SU-DHL-6 (cell line): ENCODE results near the gene KDM5B.

ENCODE experiments used
- H2AFZ ChIP-seq: fragments of 200-600 bp; sonication (generic); 2 replicates; pipeline ENCODE4 v1.6.1; 2014; ENCODE audit warnings: low read depth, mild to moderate bottlenecking, moderate library complexity, mixed read lengths, antibody characterized with exemption, low read length; ENCODE audit not compliant: severe bottlenecking
- H3F3A ChIP-seq: fragments of 200-600 bp; shearing (Covaris generic); 2 replicates; pipeline ENCODE4 v1.6.0; 2016; ENCODE audit warnings: antibody characterized with exemption, mild to moderate bottlenecking; ENCODE audit not compliant: insufficient read depth
- H3K27ac ChIP-seq: fragments of 200-600 bp; sonication (generic); 2 replicates; pipeline ENCODE4 v1.5.1; 2016; ENCODE audit warnings: low read depth, mild to moderate bottlenecking, low read length, moderate library complexity, mixed read lengths
- H3K27me3 ChIP-seq: fragments of 200-600 bp; sonication (generic), shearing (Covaris generic); 2 replicates; pipeline ENCODE4 v1.6.0; 2014; ENCODE audit warnings: mild to moderate bottlenecking, low read length
- H3K36me3 ChIP-seq: fragments of 200-600 bp; sonication (generic); 2 replicates; pipeline ENCODE4 v1.6.1; 2014; ENCODE audit warnings: mild to moderate bottlenecking, low read length, mixed read lengths
- H3K4me2 ChIP-seq: fragments of 300-600, 200-600 bp; shearing (Covaris generic), sonication (generic); 2 replicates; pipeline ENCODE4 v1.6.0; 2014; ENCODE audit warnings: low read length, low read depth, mild to moderate bottlenecking; ENCODE audit not compliant: poor library complexity, severe bottlenecking
- H3K4me3 ChIP-seq: fragments of 200-600 bp; sonication (generic); 2 replicates; pipeline ENCODE4 v1.5.1; 2014; ENCODE audit warnings: antibody characterized with exemption, low read length, mild to moderate bottlenecking, mixed read lengths; ENCODE audit not compliant: insufficient read depth, poor library complexity, severe bottlenecking
- H3K79me2 ChIP-seq: fragments of 200-600 bp; sonication (generic); 2 replicates; pipeline ENCODE4 v1.6.1; 2014; ENCODE audit warnings: mild to moderate bottlenecking, low read length, moderate library complexity; ENCODE audit not compliant: insufficient read depth
- H3K9ac ChIP-seq: fragments of 200-600 bp; sonication (generic); 2 replicates; pipeline ENCODE4 v1.7.0; 2014; ENCODE audit warnings: mild to moderate bottlenecking, low read length
- H3K9me2 ChIP-seq: fragments of 200-600 bp; sonication (generic); replicated peaks from 2 replicates; pipeline ENCODE4 v1.6.1; 2014; ENCODE audit warnings: low read length; ENCODE audit not compliant: insufficient read depth
- H3K9me3 ChIP-seq: fragments of 200-600 bp; sonication (generic); 2 replicates; pipeline ENCODE4 v1.6.1; 2014; ENCODE audit warnings: low read length, mixed read lengths; ENCODE audit not compliant: insufficient read depth
- H4K20me1 ChIP-seq: fragments of 200-600 bp; sonication (generic); 2 replicates; pipeline ENCODE4 v1.6.1; 2014; ENCODE audit warnings: low read depth, mild to moderate bottlenecking, antibody characterized with exemption, low read length, moderate library complexity, mixed read lengths
- EZH2phosphoT487 ChIP-seq: fragments of 200-600 bp; sonication (generic), shearing (Covaris generic); conservative IDR thresholded peaks from 2 replicates; pipeline ENCODE4 v1.6.1; 2018; ENCODE audit warnings: mild to moderate bottlenecking, antibody characterized with exemption, low read length, moderate library complexity, mixed read lengths
- TF ChIP-seq, protein P1 (sequence below): fragments of 200-600 bp; sonication (generic); IDR thresholded peaks from one replicate; pipeline ENCODE4 v1.5.1; 2017; ENCODE audit warnings: antibody characterized with exemption, mild to moderate bottlenecking, low read length, moderate library complexity; ENCODE audit not compliant: insufficient read depth, poor library complexity, severe bottlenecking

KDM5B gene

DNA sequence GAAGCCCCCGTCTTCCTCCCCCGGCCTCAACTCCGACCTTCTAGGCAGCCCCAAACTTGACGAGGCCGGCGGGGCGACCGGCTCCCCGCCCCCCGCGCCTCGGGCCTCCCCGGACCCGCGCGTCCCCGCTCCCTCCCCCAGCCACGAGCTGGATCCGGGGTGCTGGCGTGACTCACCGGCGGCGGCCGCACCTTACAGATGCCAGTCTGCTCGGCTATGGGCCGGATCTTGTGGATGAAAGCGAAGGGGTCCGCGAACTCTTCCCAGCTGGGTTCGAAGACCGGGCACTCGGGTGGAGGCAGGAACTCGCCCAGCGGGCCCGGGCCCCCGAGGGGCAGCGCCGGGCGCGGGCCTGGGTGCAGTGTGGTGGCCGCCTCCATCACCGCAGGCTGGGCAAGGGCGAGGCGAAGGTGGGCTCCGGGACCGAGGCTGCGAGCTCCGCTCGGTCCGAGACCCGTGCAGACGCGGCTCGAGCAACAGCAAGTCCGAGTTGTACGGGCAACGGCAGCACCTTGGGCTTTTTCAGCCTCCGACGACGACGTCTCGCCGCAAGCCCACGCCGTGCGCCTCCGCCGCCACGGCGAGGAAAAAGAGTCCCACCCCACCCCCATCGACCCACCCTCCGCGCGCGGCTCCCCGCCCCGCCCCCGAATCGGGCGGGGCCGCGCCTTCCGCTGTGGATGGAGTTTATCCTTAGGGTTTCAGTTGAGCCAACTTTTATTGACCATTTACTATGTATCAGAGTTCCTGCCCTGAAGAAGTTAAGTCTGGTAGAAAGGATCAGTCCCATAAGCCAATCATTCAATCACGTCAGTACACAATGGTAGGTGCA, at the start of gene KDM5B:
Gene KDM5B, minus strand, starts transcription at position 496 of the 832 bp plus-strand sequence. Its CDS starts 116 bp downstream, at position 380.
- peak within 1 kb of the TSS; percentile 37 for H3K4me3 ChIP-seq
- no peaks in the 10 kb centered on the region for H4K20me1 ChIP-seq
- no peaks in the 10 kb centered on the region for H3K9me3 ChIP-seq
- H3K27me3 ChIP-seq = no peaks in the 10 kb centered on the region; the same call in 1 of the 2 replicates
- no peaks in the 10 kb centered on the region for H3K36me3 ChIP-seq
- no peaks in the 10 kb centered on the region for H3K9me2 ChIP-seq
- H2AFZ ChIP-seq = no peak within 1 kb of the TSS
- H3K4me2 ChIP-seq = peak within 1 kb of the TSS; percentile 39
- H3K9ac ChIP-seq = no peak within 1 kb of the TSS
- no peak within 1 kb of the TSS for H3K27ac ChIP-seq
- no peaks in the 10 kb centered on the region for H3F3A ChIP-seq
- H3K79me2 ChIP-seq = no peaks in the 10 kb centered on the region
- no peak for TF ChIP-seq EZH2phosphoT487
- TF ChIP-seq, protein P1, sequence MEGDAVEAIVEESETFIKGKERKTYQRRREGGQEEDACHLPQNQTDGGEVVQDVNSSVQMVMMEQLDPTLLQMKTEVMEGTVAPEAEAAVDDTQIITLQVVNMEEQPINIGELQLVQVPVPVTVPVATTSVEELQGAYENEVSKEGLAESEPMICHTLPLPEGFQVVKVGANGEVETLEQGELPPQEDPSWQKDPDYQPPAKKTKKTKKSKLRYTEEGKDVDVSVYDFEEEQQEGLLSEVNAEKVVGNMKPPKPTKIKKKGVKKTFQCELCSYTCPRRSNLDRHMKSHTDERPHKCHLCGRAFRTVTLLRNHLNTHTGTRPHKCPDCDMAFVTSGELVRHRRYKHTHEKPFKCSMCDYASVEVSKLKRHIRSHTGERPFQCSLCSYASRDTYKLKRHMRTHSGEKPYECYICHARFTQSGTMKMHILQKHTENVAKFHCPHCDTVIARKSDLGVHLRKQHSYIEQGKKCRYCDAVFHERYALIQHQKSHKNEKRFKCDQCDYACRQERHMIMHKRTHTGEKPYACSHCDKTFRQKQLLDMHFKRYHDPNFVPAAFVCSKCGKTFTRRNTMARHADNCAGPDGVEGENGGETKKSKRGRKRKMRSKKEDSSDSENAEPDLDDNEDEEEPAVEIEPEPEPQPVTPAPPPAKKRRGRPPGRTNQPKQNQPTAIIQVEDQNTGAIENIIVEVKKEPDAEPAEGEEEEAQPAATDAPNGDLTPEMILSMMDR = no peak

- Histone ChIP-seq H3K27ac (no peak overlapping the region), H3K27me3 (no peaks in the 10 kb centered on the region), H3K9me3 (no peaks in the 10 kb centered on the region), H3K79me2 (no peaks in the 10 kb centered on the region), H3K4me2 (no peak overlapping the region), H3K9ac (no peak overlapping the region), H3F3A (no peaks in the 10 kb centered on the region), H4K20me1 (no peaks in the 10 kb centered on the region), H2AFZ (no peak overlapping the region), H3K9me2 (no peaks in the 10 kb centered on the region), H3K36me3 (no peaks in the 10 kb centered on the region), H3K4me3 (no peak overlapping the region)
- TF ChIP-seq, protein P1 = no peak
- TF ChIP-seq EZH2phosphoT487 = no peak
Measured at GRCh38 chr1:202857136-202857610, 49.0 kb upstream of the KDM5B start.

- TF ChIP-seq, protein P1 = no peak
- no peak for TF ChIP-seq EZH2phosphoT487
- no peak overlapping the region for H3K4me3 ChIP-seq
- no peaks in the 10 kb centered on the region for H3F3A ChIP-seq
- no peaks in the 10 kb centered on the region for H3K27me3 ChIP-seq
- H3K36me3 ChIP-seq = no peaks in the 10 kb centered on the region
- H3K9me2 ChIP-seq = no peaks in the 10 kb centered on the region
- no peak overlapping the region for H3K27ac ChIP-seq
- no peaks in the 10 kb centered on the region for H4K20me1 ChIP-seq
- H3K9ac ChIP-seq = no peak overlapping the region
- no peak overlapping the region for H2AFZ ChIP-seq
- no peaks in the 10 kb centered on the region for H3K9me3 ChIP-seq
- no peaks in the 10 kb centered on the region for H3K79me2 ChIP-seq
- H3K4me2 ChIP-seq = no peak overlapping the region
Measured at GRCh38 chr1:202856014-202856413, 47.8 kb upstream of the KDM5B start.
